Measurements from ENCODE around the gene GAREM2. TPM values are rescaled to one million over a fixed set of nuclear protein-coding genes. Genes with fewer than 3 reads are reported as not detected.

The GAREM2 gene
- polyA plus RNA-seq, 1 of the 3 experiments (the other 2 are of a cell fraction): 3.7 TPM

GRCh38 chr2:26178746-26179436 is 6.0 kb downstream of the GAREM2 start:
- Histone ChIP-seq H3K4me2 (peak overlapping the region; percentile 94), H4K20me1 (ENCODE audit: insufficient read depth) (no peaks in the 10 kb centered on the region), H3K9ac (peak overlapping the region; percentile 63), H3K9me3 (no peaks in the 10 kb centered on the region), H3K36me3 (replicated peaks in 1 of 2; ENCODE audit: control insufficient read depth in 1 of 2, insufficient read depth in 2 of 2, low read length in 1 of 2) (no peaks in the 10 kb centered on the region), H3F3A (replicated peaks; ENCODE audit: insufficient read depth) (no peaks in the 10 kb centered on the region), H3K27me3 (ENCODE audit: insufficient read depth) (no peaks in the 10 kb centered on the region), H3K4me1 (ENCODE audit: control insufficient read depth in 1 of 2, insufficient read depth in 2 of 2, low read depth in 1 of 2, low read length in 1 of 2) (peaks cover 0 to 15% of the 10 kb centered on the region in 2 experiments; a peak in 1 of 4 replicates), H3K79me2 (ENCODE audit: insufficient read depth) (no peaks in the 10 kb centered on the region), H3K4me3 (ENCODE audit: low read depth in 2 of 2, low read length in 1 of 2) (peak overlapping the region; percentile 56 to 66), H2AFZ (ENCODE audit: low read depth) (peak overlapping the region; percentile 99), H3K9me2 (no peaks in the 10 kb centered on the region), H3K27ac (ENCODE audit: low read depth in 2 of 2, low read length in 1 of 2) (peak overlapping the region in 1 of 2 experiments; percentile 51; a peak in 1 of 4 replicates)
- POLR2A ChIA-PET: no interaction called here
- CTCF ChIA-PET: interaction anchor here (1.1 kb wide), 2 partner anchors 9 to 228 kb away, joined by 3 to 4 read pairs; no protein-coding TSS in a partner anchor
- DNase-seq: peak; percentile 89
- 14% methylated on average over 28 of the region's 48 CpGs for WGBS (ENCODE audit: low lambda C conversion rate)
- TF ChIP-seq SIN3A (IDR thresholded peaks at IDR 0.05; ENCODE audit: borderline replicate concordance, low read depth, low read length) (0 out of 2 replicates have a peak, but pooled peaks have one; percentile 32), POLR2AphosphoS5 (IDR thresholded peaks at IDR 0.05; ENCODE audit: low read depth, low read length) (0 out of 2 replicates have a peak, but pooled peaks have one; percentile 58), TAF1 (IDR thresholded peaks at IDR 0.05; ENCODE audit: borderline replicate concordance, low read depth, low read length) (no peak), YY1 (IDR thresholded peaks at IDR 0.05; ENCODE audit: low read depth) (peak; percentile 54; the same call in 1 of the 2 replicates), FOXM1 (IDR thresholded peaks at IDR 0.05; ENCODE audit: low read depth) (no peak), FOSL2 (IDR thresholded peaks at IDR 0.05; ENCODE audit: borderline replicate concordance, low read depth) (no peak), MXI1 (IDR thresholded peaks at IDR 0.05; ENCODE audit: low read depth, low read length) (peak; percentile 34; the same call in 1 of the 2 replicates), MAX (IDR thresholded peaks at IDR 0.05; ENCODE audit: low read depth) (peak; percentile 30; the same call in 1 of the 2 replicates), CHD2 (IDR thresholded peaks at IDR 0.05; ENCODE audit: low read length, partially characterized antibody) (peak; percentile 25), RAD21 (IDR thresholded peaks at IDR 0.05; ENCODE audit: low read length) (0 out of 2 replicates have a peak, but pooled peaks have one; percentile 4)

- H4K20me1 ChIP-seq (ENCODE audit: insufficient read depth): no peaks in the 10 kb centered on the region
- no peaks in the 10 kb centered on the region for H3K27me3 ChIP-seq (ENCODE audit: insufficient read depth)
- peak overlapping the region; percentile 94 for H3K4me2 ChIP-seq
- no peaks in the 10 kb centered on the region for H3K9me3 ChIP-seq
- H3K36me3 ChIP-seq (replicated peaks in 1 of 2; ENCODE audit: control insufficient read depth in 1 of 2, insufficient read depth in 2 of 2, low read length in 1 of 2): no peaks in the 10 kb centered on the region
- H3K4me3 ChIP-seq (ENCODE audit: low read depth in 2 of 2, low read length in 1 of 2): peak overlapping the region in 1 of 2 experiments; percentile 56; a peak in 2 of 4 replicates
- H3F3A ChIP-seq (replicated peaks; ENCODE audit: insufficient read depth): no peaks in the 10 kb centered on the region
- CTCF ChIA-PET: no interaction called here
- no peaks in the 10 kb centered on the region for H3K79me2 ChIP-seq (ENCODE audit: insufficient read depth)
- H3K27ac ChIP-seq (ENCODE audit: low read depth in 2 of 2, low read length in 1 of 2): no peak overlapping the region; a peak in 1 of 4 replicates
- H3K9me2 ChIP-seq: no peaks in the 10 kb centered on the region
- no peak overlapping the region for H3K9ac ChIP-seq
- 78% methylated on average over 11 of the region's 12 CpGs for WGBS (ENCODE audit: low lambda C conversion rate)
- POLR2A ChIA-PET: no interaction called here
- no peak for TF ChIP-seq RAD21 (IDR thresholded peaks at IDR 0.05; ENCODE audit: low read length)
- no peak for TF ChIP-seq FOSL2 (IDR thresholded peaks at IDR 0.05; ENCODE audit: borderline replicate concordance, low read depth)
- TF ChIP-seq SIN3A (IDR thresholded peaks at IDR 0.05; ENCODE audit: borderline replicate concordance, low read depth, low read length): no peak
- TF ChIP-seq POLR2AphosphoS5 (IDR thresholded peaks at IDR 0.05; ENCODE audit: low read depth, low read length): no peak
- DNase-seq: peak; percentile 64
- peaks cover 0 to 10% of the 10 kb centered on the region in 2 experiments; a peak in 1 of 4 replicates for H3K4me1 ChIP-seq (ENCODE audit: control insufficient read depth in 1 of 2, insufficient read depth in 2 of 2, low read depth in 1 of 2, low read length in 1 of 2)
- H2AFZ ChIP-seq (ENCODE audit: low read depth): peak overlapping the region; percentile 99
Measured at GRCh38 chr2:26179446-26179913, 6.6 kb downstream of the GAREM2 start.
